NCI-H2171 treated with DMSO at 0.1 percent for 48 hours (cell line): ENCODE results near the gene EEFSEC.

Experiments
- DNase-seq: peaks from one replicate; lab custom pipeline; 2025; lab: John Stamatoyannopoulos, UW

Gene EEFSEC

DNA sequence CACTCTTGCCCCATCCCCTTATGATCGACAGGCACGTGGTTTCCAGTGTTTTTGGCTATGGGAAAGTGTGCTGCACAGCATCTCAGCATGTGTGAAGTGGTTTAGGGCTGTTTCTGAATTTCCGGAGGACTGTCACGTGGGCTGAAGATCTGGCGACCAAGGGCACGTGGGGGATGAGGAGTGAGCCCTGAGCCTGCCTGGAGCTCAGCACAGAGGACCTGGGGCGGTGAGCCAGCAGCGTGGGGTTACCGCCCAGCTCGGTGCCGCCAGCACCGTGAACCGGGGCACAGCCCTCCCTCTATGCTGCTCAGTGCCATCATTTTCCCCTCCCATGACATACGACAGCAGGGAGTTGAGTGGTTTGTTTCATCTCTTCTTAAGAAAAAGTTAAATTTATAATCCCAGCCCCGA is 163.2 kb downstream of the EEFSEC start:
- no peak for DNase-seq

DNA sequence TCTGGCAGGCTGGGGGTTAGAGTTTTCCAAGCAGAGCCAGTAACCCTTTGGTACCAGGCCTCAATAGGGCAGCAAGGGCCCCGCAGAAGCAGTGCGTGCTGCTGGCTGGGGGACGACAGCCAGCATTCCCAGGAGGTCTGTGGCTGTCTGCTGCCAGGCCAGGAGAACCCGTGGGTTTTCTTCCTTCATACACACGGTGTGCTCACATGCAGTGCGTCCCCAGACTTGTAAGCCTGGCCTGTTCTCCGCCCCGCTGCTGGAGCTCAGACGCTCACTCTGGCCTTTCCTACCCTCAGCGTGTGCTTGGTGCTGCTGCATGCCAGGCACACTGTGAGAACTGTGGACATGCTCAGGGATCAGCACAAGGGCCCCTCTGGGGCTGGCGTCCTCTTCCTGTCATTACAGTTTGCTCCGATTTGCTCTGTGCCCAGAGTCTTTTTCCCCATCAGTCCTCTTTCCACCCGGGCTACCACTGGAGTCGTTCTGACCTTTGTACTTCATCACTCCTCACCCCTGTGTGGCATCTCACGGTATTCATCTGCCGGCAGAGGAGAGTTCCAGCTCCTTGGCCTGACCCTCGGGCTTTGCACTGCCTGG is 163.9 kb downstream of the EEFSEC start:
- no peak for DNase-seq

DNA sequence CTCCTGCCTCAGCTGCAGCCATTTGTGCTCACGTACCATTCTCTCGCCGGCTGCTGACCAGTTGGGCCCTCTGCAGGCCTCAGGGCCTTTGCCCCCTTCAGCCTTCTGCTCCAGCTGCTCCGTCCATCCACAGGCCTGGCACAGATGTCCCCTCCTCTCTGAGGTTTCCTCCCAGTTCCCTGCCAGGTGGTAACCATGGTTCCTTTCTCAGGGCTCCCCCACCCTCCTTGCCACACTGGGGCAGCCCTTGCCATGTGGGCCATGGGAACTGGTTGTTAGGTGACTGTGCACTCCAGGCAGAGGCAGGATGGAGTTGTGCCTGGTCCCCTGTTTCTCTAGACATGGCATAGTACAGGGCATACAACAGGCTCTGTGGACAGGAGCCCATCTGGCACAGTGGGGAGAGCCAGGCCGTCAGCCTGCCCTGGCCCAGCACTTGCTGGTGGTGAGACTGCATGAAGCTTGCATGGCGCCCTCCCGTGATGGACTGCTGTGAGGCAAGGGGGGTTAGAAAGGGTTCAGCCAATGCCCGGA is 164.5 kb downstream of the EEFSEC start:
- DNase-seq = no peak

DNA sequence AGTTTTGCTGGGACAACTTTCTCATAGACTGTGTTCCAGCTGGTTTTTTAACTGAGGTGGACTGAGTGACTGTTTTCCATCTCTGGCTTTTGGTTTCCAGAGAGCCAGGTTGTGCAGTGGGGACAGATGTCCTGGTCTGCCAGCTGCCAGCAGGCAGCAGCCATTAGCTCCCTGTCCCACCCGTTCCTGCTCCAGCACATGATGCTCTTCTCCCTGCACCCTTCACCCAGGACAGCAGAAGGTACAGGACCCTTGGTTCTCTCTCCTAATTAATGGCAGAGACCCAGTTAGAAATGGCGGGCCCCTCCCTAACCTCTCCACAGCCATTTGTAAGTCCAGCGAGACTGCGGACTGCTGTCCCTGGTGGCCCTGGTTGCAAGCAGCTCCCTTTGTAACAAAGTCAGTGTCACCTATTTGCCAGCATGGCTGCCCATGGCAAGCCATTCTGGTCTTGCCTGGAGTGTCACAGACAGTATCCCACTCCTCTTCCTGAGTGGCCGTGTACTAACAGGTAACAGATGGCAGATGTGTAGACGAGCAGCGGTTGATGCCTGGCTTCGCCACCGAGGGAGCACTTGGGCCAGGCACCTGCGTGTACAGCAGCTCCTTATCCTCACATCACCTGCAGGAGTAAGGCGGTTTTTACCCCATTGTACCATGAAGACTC is 165.1 kb downstream of the EEFSEC start:
- DNase-seq = peak; percentile 68

DNA sequence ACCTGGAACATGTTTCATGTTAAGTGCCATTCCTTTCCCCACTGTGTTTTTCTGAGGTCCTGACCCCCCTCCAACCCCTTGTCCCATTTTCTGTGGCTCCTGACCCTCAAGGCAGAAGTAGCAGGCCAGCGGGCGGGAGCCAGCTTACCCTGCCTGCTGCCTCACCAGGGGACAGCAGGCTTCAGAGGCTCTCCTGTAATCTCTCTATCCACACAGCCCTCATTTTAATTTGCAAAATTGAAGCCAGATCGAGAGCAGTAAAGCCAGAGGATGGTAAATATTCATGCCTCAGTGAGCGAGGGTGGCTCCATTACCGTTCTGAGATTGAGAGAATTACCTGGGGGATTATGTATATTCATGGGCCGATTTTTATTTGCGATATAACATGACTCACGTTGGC is 165.8 kb downstream of the EEFSEC start:
- DNase-seq = peak; percentile 36

DNA sequence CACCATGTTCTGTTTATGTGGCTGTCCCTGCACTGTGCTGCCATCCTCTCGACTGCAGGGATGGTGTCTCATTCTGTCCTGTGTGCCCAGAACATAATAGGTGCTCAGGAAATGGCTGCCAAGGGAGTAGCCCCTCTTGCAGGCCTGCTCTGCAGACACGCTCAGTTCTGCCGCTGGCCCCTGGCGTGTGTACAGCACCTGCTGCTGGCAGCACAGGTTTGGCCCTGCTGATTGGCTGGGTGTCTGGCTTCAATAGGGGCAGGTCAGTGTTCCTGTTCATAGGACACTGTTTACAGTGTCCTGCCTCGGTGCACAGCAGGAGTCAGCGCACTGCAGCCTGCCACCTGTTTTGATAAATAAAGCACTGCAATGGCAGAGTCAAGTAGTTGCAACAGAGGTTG is 166.5 kb downstream of the EEFSEC start:
- DNase-seq = no peak

DNA sequence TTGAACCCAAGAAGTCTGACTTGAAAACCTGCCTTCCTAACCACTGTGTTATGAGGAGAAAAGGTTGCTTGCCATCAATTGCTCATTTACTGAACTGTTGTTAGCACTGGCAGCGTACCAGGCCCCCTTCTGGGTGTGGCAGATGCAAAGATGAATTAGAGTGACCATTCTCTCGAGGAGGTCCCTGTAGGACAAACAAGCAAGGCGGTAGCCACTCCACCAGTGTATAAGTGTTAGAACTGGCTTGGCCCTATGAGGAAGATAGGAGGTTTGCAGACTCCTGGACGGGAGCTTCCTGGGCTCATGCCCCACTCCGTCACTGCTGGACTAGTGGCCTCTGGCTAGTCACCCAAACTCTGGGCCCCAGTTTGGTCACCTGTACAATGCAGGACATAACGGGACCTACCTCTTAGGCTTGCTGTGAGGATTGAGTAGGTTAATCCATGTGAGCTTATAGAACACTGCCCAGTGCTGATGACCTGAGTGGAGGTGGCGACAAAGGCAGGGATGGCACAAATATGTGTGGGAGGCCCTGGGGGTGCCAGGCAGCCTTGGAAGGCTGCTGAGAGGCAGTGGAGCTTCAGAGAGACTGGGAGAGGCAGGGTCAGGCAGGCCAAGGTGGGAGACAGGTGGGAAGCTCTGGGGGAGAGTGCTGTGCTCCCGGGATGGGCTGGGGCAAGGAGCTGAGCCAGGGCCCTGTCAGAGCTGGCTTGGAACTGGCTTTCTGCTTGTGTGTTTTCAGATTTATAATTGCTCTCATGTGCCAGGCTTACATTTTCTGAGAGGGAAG is 167.5 kb downstream of the EEFSEC start:
- DNase-seq = no peak

DNA sequence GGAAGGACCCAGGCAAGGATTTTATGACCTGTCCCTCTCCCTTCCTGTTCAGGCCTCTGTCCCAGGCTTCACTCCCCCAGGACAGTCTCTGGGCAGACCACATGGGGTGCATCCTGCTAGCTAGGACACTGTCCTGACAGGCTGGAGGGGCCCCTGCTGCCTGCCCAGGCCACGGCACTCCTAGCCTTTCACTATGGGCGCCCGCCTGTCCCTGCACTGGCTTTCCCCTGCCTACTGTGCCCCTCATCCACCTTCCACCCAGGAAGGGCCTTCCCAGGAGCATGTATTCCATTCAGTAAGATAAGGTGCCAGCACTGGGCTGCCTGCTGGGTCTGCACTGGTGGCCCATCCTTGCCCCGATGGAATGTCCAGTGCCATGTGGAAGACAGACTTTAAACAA is 168.1 kb downstream of the EEFSEC start:
- no peak for DNase-seq

DNA sequence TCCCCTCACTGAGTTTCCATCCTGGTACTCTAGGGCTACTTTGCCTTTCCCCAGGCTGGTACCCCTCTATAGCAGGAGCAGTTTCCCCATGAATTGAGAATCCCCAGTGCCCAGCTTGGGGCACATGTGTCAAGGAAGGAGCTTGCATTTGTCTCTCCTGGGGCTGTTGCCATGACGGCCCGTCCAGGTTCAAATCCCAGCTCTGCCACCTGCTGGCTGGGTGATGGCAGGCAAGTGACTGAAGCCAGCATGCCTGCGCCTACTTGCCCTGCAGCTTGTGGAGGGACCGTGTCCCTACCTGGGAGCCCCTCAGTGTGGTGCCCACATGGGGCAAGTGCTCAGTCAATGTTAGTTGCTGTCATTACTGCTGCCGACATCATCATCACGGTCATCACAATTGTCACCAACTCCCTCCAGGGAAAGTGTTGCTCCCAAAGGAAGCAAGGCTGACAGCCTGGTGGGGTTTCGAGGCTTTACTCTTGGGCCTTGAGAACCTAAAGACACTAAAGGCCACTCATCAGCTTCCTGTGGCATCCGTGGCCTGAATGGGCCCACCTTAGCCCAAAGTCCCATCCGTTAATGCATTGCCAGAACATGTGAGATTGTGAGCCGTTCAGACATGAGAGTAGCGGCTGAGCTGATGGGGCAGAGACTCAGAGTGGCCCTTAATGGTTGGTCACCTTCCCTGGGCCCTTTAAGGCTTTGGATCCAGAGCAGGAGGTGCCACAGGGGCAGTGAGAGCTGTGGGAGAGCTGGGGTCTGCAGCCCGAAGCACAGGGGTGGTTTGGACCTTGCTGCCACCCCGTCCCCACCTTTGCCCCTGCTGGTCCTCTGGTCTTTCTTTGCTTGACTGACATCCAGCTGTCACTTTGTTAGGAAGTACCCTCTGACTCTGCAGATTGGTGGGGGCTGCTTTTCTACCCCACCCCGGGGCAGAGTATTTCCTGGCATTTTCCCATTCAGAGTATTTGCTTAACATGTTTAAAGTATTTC is 169.0 kb downstream of the EEFSEC start:
- DNase-seq = no peak

DNA sequence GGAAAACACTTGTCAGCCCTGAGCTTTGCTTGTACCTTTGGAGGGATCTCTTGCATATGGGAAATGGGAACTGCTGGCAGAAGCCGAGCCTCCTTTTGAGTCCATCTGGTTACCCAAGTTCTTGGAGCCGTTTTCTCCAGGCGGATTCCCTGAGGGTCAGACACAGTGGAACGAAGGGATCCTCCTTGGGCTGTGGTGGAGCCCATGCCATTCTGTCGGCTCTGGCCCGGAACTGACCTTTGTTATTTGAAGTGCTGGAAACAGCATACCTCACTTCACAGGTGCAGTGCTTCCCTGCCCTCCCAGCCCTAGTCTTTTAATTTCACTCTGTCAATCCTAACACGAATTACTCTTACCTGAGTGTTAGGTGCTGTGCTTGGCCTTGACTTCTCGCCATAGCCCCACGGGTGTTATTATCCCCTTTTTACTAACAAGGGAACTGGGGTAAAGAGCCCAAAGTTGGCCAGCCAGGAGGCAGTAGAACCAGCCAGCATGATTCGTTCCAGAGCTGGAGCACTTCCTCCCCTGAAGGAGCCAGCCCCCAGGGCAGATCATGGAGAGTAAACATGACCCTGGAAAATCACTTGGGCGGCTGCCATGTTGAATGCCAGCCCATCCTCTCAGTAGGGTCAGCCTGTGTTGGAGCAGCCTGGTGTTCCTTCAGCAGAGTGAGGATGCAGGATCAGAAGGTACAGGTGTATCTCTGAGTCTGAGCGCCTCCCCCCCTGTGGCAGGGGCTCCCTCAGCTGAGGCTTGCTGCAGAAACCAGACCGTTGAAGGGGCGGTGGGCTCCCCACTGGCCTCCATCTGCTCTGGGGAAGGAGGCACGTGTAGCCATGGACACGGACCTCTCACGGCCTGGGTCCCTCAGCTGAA is 170.2 kb downstream of the EEFSEC start:
- DNase-seq = no peak

DNA sequence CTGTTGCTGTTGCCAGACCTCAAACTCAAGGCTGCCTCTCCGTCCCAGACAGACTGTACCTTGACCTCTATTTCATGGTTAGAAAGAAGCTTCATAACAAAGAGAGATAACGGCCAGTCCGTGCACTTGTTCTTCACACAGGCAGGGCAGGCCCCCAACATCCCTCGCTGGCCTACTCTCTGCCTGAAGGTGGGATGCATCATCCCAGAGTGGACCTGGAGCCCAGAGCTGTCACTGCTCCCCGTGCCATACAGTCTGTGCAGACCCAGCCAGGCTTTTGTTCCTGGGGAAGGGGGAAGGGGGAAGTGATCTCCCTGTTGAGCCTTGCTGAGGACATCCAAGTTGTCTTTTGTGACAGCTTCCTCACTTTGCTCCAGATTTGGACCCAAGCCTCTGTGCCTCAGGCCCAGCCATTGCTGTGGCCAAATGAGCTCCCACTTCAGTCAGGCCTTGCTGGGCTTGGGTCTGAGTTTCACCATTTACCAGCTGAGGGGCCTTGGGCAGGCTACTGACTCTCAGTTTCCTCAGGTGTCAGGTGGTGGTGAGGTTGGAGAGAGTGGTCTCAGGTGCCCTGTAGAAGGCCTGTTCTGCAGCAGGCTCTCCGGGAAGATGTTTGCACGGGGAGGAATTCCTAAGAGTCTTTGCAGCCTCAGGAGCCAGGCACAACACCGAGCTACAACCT is 171.8 kb downstream of the EEFSEC start:
- DNase-seq = no peak

DNA sequence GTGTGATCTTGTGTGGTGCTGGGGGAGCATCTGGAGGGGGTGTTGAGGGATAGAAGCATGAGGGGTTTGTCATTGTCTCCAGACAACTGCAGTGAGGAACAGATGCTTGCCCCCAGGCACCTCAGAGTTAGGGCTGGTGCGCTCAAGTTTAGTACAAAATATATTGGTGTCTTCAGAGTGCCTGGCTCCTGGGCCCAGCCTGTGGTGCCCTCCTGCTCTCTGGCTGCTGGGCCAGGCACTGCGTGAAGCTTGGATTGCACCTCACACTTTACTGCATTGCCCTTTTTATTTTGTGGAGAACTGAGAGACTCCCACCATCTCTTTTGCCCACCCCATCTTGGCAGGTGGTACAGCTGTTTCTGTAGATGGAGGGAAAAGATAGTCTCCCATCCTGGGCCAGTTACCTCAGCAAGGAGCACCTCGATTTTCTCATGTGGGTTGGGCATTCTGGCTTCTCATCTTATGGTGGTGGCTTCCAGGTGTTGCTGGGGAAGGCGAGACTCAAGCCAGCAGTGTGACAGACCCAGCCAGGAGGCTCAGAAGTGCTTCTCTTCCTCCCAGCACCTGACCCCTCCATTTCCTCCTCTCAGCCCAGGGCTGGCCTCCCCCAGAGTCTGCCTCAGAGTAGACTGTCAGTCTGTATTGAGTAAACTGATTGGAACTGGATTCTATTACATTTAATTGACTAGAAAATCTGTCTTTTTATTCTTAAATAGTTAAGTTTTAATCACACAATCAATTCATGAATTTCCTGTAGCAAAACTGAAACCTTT is 173.0 kb downstream of the EEFSEC start:
- DNase-seq = no peak

DNA sequence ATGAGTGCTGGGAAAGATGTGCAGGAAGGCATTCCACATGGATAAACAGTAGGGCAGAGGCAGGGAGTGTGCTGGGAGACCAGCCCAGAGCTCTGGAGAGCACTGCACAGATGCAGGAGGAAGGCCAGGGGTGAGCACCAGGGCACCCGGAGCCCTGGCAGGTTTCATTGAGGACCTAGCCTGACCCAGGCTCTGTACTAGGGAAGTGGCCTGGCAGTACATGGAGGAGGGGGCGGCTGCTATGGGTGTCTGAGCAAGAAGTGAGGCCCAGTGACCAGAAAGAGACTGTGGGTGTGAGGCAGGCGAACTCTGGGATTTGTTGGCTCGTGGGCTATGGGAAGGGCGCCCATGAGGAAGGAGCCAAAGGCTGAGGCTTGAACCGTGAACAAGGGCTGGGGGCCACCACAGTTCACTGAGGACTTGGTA is 174.3 kb downstream of the EEFSEC start:
- DNase-seq = no peak

DNA sequence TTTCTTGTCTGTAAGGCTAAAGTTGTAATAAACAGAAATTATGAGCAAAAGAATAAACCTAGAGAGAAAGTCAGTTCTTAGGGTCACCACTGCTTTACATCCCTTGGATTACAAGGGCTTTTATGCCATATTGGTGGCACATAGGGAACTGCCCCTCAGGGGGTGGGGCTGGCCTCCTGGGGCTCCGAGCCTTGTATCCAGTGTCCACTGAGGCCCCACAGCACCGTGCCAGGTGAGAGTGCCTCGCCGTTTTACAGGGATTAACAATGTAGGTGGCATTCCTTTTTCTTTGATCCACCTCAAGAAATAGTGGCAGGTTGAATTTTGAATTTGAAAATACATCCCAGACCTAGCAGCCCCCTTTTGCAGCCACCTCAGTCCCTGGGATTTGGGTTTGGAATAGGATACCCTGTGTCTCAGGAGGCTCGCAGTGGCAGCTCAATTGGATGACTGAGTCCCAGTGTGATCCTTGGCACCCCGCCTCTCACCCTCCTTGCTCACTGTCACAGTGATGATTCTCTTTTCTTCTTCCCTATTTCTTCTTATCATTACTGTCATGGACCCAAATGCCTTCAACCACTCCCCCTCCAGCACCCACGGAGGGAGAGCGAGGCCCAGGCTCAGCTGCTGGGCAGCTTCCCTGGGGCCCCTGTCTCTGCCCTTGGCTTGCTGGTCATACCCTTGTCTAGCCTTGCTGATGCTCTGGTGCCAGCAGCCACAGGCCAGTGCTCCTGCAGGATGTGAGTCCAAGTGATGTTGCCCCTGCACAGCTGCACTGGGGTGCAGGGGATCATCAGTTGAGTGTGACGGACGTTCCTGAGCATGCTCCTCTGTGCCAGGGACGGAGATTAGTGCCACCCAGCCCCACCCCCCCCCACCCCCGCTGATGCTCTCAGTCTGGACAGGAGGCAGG is 175.5 kb downstream of the EEFSEC start:
- DNase-seq = no peak

DNA sequence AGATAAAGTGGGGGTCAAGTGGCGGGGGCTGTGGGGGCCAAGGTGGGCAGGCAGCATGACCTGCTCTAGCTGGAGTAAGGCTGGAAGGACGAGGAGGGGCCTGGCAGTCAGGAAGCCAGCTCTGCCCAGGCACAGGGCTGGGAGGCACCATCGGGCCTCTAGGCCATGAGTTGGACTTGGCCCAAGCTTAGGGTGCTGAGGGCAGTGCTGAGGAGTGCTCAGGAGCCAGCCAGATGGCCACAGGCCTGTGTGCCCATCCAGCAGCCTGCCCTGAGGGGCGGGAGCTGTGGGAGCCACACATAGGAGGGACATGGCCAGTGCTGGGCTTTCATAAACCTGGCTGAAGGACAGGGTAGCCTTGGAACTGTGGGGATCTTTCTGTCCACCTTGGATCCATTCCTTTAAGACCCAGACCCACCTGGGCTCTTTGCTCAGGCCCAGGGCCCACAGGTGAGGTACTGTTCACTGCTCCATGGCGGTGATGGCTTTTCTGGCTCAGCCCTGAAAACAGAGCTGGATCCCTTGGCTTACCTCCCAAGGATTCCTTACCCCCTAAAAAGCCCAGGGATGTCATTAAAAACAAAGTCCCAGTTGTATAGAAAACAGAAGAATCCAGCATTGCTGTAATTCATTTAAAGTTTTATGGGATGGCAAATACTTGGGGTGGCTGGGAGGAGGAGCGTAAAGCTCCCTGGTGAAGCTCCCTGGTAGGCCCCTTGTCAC is 176.4 kb downstream of the EEFSEC start:
- DNase-seq = no peak

DNA sequence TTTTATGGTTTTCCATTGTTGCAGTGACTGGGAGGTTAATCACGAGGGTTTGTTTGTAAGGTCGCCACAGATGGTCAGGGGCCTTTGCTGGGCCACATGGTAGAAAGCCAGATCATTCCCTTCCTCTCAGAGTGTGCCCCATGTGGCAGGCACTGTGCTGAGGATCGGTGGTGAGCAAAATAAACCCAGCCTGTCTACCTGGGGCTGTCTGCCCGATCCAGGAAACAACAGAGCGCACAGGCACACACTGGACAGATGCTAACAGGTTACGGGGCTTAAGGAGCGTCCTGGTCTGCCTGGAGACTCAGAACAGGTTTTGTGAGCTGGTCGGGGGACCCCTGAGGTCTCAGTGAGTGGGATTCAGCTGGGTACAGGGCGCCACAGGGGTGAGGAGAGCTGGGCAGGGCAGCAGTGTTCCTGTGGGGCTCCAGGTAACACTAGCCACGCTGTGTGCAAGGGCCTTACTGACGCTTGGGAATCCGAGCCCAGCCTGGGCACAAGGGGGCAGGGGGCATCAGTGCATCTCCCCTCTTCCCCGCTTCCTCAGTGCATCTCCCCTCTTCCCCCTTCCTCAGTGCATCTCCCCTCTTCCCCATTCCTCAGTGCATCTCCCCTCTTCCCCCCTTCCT is 177.0 kb downstream of the EEFSEC start:
- no peak for DNase-seq

DNA sequence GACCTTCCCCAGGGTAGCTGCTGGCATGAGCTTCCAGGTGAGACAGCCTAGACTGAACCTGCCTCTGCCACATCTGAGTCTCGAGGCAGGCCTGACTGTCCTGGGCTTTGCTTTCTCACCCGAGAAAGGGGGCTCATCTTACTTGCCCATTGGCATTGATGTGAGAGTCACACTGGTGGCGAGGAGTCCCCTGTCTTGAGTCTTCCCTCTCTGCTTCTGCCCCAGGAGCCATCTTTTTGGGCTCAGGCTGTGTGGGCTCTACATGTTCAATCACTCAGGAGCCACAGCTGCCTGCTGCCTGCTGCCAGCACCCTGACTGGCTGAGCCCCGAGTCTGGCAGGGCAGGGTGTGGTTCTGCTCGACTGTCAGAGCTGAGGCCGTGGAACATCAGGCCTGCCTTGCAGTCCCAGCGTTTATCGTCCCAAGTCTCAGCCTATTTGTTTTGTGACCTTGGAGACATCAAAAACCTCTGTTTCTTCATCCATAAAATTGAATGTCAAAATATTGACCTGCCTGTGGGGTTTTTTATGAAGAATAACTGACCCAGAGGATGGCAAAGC is 180.9 kb downstream of the EEFSEC start:
- DNase-seq = no peak
